GM19025 (cell line): ENCODE measurements around the gene DHRS7C.

Source experiments
- ATAC-seq: cut with Tn5 transposase; IDR thresholded peaks from one replicate; pipeline ENCODE4 v1.9.1; 2021; ENCODE audit warnings: mild to moderate bottlenecking, low read depth, moderate library complexity; ENCODE audit not compliant: unreplicated experiment

The DHRS7C gene

DNA sequence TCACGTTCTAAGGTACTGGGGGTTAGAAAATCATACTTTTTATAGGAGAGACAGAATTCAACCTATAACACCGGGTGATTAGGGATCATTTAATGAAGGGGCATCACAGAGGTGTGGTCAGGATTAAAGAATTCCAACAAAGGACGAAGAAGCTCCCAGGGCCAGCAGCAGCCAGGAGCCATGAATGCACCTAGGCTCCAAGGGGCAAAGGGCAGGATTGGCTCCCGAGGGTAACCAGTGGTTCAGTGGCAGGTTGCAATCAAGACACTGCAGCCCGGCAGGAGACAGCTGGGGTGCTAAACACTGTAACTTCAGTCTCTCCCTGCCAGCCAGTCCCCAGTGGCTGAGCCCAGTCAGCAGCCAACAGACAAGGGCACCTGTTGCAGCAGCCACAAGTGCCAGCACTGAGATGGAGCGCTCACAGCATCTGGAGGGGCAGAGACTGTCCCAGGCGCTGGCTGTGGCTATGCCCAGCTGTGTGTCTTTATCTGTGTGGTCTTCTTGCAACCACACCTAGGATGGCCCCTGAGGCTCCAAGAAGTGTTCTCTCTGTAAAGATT, 23.9 kb downstream of the DHRS7C start:
- ATAC-seq, result no peak

DNA sequence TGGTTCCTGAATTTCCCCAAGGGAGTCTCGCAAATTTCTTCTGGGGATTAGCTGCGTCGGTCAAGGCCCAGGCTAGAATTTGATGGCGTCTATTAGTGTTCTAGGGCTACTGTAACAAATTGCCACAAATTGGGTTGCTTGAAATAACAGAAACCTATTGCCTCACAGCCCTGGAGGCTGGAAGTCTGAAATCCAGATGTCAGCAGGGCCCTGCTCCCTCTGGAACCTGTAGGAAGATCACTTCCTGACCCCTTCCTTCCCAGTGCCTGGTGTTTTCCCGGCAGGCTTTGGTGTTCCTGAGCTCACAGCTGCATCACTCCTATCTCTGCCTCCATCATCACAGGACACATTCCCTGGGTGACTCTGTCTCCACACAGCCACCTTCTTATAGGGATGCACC, 24.4 kb downstream of the DHRS7C start:
- ATAC-seq, result no peak

DNA sequence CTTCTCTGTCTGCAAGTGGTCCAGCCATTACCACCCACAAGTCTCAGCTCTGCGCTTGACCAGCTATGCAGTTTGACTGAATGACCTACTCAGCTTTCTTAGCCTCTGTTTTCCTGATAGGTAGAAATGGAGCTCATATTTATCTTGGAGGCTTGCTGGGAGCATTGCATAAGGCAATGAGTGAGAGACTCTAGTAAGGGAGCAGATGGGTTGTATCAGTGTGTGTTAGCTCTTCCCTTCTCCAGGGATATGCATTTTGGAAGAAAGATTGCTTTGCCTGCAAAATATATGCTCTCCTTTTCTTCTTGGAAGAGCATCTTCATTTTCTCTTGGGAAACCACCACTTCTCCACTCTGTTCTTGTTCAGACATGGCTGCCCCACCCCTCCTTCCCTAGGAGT, 26.1 kb downstream of the DHRS7C start:
- ATAC-seq, result no peak

DNA sequence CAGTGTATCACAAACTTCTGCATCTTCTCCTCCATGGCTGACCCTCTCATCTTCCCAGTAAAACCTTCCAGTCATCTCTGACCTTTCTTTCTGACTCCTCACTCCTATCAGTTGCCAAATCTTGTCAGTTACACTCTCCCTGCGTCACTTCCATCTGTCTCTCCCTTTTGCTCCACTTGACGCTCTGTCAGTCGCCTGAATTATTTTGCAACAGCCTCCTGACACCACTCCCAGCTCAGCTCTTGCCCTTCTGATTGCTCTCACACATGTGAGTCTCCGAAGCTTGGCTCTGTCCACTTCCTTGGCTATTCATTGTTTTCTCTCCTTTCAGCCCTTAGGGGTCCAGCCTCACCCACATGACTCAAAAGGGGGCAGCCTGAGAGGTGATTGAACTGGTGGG, 27.7 kb downstream of the DHRS7C start:
- ATAC-seq, result no peak

DNA sequence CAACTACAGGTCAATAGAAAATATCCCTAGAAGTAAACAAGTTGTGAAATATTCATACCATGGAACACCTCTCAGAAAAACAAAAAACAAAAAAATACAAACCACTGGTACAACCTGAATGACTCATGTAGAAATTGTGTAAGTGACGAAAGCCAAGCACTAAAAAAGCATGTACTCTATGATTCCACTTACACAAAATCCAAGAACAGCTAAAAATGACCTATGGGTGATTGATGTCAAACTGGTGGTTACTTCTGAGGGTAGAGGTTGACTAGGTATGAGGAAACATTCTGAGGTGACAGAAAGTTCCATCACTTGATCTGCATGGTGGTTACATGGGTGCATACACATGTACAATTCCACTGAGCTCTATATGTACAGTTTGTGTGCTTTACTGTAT, 31.1 kb downstream of the DHRS7C start:
- no peak for ATAC-seq

DNA sequence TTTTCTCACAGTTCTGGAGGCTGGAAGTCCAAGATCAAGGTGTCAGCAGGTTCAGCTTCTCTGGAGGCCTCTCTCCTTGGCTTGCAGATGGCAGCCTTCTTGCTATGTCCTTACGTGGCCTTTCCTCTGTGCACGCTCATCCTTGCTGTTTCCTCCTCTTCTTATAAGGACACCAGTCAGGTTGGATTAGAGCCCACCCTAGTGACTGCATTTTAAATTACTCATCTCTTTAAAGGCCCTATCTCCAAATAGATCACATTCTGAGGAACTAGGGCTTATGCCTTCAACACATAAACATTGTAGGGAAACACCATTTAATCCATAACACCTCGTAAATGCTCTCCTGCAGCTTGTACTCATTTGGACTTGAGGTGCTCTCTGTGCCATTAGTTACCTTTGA, 36.3 kb downstream of the DHRS7C start:
- no peak for ATAC-seq

DNA sequence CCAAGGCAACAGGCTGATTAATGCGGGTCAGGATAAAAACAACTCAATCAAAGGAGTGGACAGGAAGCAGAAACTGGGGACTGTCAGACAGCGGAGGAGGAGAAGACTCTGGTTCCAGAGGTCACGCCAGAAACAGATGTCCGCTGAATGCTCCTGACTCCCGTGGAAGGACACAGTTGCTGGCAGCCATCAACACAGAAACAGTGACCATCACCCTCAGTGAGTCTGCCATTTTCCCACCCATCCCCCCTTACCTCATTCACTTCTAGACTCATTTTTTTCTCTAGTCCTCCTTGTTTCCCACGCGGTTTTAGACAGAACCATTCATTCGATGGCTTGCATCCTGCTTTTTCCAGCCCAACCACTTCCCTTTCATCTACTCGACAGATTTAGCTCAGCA, 40.9 kb downstream of the DHRS7C start:
- no peak for ATAC-seq

DNA sequence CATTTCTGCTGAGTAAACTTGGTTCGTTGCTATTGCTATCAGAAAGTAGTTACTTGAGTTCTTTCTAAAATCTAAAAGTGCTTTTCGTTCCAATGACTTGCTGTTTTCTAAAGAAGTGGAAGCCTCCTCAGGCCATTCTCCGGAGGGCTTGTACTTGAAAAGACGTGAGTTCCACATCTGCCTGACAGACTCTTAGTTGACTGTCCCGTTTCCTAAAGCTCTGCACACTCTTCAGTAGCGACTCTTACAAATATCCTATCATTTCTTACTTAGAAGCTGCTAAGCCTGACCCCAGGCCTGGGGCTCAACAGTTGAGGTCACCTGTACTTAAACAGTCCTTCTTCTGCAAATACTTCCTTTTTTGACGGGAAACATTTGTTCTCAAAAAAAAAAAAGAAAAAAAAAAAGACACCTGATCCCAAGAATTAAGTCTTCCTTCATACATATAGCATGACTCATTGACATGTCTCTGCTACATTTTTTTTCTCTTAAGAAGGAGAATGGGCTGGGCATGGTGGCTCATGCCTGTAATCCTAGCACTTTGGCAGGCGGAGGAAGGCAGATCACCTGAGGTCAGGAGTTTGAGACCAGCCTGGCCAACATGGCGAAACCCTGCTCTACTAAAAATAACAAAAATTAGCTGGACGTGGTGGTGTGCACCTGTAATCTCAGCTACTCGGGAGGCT, 61.5 kb downstream of the DHRS7C start:
- ATAC-seq, result no peak

DNA sequence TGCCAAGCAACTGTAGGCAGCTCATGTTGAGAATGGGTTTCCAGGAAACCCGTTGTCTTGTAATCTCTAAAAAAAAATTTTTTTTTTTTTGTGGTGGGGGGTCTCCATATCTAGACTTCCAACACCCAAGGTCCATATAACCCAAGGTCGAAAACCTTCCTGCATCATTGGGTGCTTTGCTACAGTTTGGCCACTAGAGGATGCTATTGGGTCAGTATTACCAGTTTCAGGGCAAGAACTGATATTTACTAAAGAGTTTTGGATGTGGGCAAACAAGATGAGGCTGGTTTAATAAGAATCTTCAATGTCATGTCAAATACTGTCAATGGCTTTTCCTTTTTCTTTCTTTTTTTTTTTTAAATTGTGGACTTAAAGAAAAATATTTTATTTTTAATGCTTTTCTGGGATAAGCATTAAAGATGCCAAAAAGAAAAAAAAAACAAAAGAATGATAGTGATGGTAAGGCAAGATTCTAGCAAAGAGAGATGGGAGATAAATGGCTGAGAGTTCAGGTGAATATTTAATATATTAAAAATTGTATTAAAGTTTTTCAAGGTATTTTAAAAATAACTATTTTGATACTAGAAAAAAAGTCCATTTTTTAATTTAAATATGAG, 62.2 kb downstream of the DHRS7C start:
- no peak for ATAC-seq

DNA sequence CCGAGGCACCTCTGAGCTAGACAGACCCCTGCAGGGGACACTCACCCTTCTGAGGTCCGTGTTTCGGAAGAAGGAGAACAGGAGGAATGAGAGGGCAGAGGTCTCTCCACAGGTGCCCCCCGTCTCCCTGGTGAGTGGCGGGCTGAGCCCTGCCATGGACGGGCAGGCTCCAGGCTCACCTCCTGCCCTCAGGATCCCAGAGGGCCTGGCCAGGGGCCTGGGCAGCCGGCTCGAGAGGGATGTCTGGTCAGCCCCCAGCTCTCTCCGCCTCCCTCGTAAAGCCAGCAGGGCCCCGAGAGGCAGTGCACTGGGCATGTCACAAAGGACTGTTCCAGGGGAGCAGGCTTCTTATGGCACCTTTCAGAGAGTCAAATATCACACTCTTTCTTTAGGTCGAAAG, 62.8 kb downstream of the DHRS7C start:
- ATAC-seq, result no peak

DNA sequence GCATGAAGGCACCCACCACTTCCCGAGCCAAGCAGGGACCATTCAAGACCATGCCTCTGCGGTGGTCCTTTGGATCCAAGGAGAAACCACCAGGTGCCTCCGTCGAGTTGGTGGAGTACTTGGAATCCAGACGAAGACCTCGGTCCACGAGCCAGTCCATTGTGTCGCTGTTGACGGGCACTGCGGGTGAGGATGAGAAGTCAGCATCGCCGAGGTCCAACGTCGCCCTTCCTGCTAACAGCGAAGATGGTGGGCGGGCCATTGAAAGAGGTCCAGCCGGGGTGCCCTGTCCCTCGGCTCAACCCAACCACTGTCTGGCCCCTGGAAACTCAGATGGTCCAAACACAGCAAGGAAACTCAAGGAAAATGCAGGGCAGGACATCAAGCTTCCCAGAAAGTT, 63.4 kb downstream of the DHRS7C start:
- no peak for ATAC-seq

DNA sequence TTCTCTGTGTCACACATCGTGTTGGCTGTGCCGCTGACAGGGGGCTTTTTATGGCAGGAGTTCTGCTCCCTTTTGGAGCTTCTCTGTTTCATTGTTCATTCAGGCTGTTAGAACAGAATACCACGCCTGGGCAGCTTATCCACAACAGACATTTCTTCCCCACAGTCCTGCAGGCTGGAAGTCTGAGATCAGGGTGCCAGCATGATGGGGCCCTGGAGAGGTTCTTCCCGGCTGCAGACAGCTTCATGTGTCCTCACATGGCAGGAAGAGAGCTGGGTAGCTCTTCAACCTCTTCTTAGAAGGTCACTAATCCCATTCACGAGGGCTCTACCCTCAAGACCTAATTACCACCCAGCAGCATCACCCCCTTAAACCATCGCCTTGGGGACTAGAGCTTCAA, 65.1 kb downstream of the DHRS7C start:
- ATAC-seq, result no peak

DNA sequence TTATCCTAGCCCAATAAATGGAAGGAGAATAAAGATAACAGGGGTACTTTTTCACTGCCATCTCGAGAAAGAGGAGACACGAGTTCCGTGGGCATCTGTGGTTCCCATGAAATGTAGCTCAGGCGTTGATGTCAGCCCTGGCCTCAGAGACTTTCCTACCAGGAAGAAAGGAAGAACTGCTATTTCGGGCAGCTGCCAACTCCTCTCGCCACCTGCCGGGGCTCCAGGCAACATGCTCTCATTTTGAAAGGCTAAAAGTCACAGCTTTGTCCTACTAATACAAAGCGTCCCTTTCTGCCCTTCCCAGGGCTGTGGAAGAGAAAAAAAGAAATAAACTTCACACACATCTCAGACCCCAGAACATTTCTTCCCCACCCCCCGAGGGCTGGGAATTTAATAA, 65.8 kb downstream of the DHRS7C start:
- no peak for ATAC-seq
